Ishikawa (cell line): ENCODE results near the gene TSPEAR.

Experiments used
- EP300 ChIP-seq: IDR thresholded peaks from 2 replicates; pipeline ENCODE4 v1.6.1; 2012; ENCODE audit warnings: borderline replicate concordance
- FOXM1 ChIP-seq: IDR thresholded peaks from 2 replicates; pipeline ENCODE4 v1.6.1; 2012; ENCODE audit warnings: low read depth, borderline replicate concordance
- MAX ChIP-seq: IDR thresholded peaks from 2 replicates; pipeline ENCODE4 v1.6.1; 2012
- RAD21 ChIP-seq: IDR thresholded peaks from 2 replicates; pipeline ENCODE4 v1.6.1; 2012; ENCODE audit warnings: low read depth
- REST ChIP-seq: IDR thresholded peaks from 2 replicates; pipeline ENCODE4 v1.6.1; 2012; ENCODE audit warnings: low read depth, mild to moderate bottlenecking
- TAF1 ChIP-seq: IDR thresholded peaks from 2 replicates; pipeline ENCODE4 v1.6.1; 2012; ENCODE audit warnings: low read depth, mild to moderate bottlenecking
- TEAD4 ChIP-seq: IDR thresholded peaks from 2 replicates; pipeline ENCODE4 v1.6.1; 2012
- USF1 ChIP-seq: IDR thresholded peaks from 2 replicates; pipeline ENCODE4 v1.6.1; 2012
- YY1 ChIP-seq: IDR thresholded peaks from 2 replicates; pipeline ENCODE4 v1.6.1; 2012; ENCODE audit warnings: low read depth

- no peak for TF ChIP-seq EP300
- TF ChIP-seq MAX, result no peak
- TF ChIP-seq YY1, result no peak
- no peak for TF ChIP-seq TEAD4
- no peak for TF ChIP-seq REST
- TF ChIP-seq USF1, result no peak
- TF ChIP-seq FOXM1, result no peak
- no peak for TF ChIP-seq RAD21
- no peak for TF ChIP-seq TAF1
Measured at GRCh38 chr21:44706706-44707581, 4.4 kb downstream of the TSPEAR start.
